Adrenal gland (tissue), 12 donors: ENCODE measurements around the gene MTMR4. TPM values are rescaled to one million over a fixed set of nuclear protein-coding genes. Genes with fewer than 3 reads are reported as not detected.
A peak's percentile ranks its signal among the peaks of the same experiment; 100 is the strongest.
"Not testable (repeated sequence)": the region's sequence is repeated elsewhere in the genome, so short reads cannot be mapped to it uniquely, and the experiment has no call there.

Experiments
- DNase-seq, 7 donors: peaks; one replicate each; pipeline ENCODE4 v3.0.0-alpha.2; 2019 to 2020
- H3K27ac ChIP-seq, 5 donors: fragments of 200-600 bp; sonication (generic) in 4 of 5; 1 replicate in 3 of 5; 2 replicates in 2 of 5; pipeline versions ENCODE4 v1.5.1 to v1.8.0; 2016 to 2020; ENCODE audit warnings: mild to moderate bottlenecking in 1 of 5
- H3K27me3 ChIP-seq: fragments of 200-600 bp; 2 replicates; pipeline ENCODE4 v1.8.0; 2021
- H3K36me3 ChIP-seq, 2 donors: fragments of 200-600 bp; replicated peaks in 1 of 2; 1 replicate in 1 of 2; 2 replicates in 1 of 2; pipeline versions ENCODE4 v1.5.1 to v1.8.0; 2018 to 2022
- H3K4me1 ChIP-seq, 2 donors: fragments of 200-600 bp; replicated peaks in 1 of 2; 1 replicate in 1 of 2; 2 replicates in 1 of 2; pipeline versions ENCODE4 v1.5.1 to v1.8.0; 2018 to 2021
- H3K4me3 ChIP-seq, 4 donors: fragments of 200-600 bp; sonication (generic) in 3 of 4; one replicate each; pipeline ENCODE4 v1.5.1; 2016 to 2018
- H3K9me3 ChIP-seq, 3 donors: fragments of 200-600 bp; sonication (generic) in 1 of 3; replicated peaks in 1 of 3; 1 replicate in 2 of 3; 2 replicates in 1 of 3; pipeline versions ENCODE4 v1.5.1 to v1.8.0; 2016 to 2021
- CTCF ChIP-seq, 6 experiments: fragments of 450-650 bp in 4 of 6; fragments of 200-600 bp in 2 of 6; sonication (generic) in 1 of 6; IDR thresholded peaks; 1 replicate in 5 of 6; 2 replicates in 1 of 6; pipeline versions ENCODE4 v1.5.1 to v1.8.0; 2016 to 2021; ENCODE audit warnings: antibody characterized with exemption in 6 of 6, mild to moderate bottlenecking in 2 of 6, moderate library complexity in 1 of 6
- POLR2A ChIP-seq, 2 donors: fragments of 450-650 bp; IDR thresholded peaks; one replicate each; pipeline ENCODE4 v1.6.1; 2017; ENCODE audit warnings: antibody characterized with exemption in 2 of 2, mild to moderate bottlenecking in 2 of 2, moderate library complexity in 1 of 2
- WGBS, 4 donors: extraction: QIAGEN DNeasy Blood & Tissue Kit in 2 of 4; methylation state at CpG; one replicate each; pipeline versions ENCODE4 v1.1.5 to v1.1.7; 2013 to 2017; 5-methylcytosine and 5-hydroxymethylcytosine counted together
- intact Hi-C, 2 donors: fragments of 100-400 bp; cut with DNase I; formaldehyde crosslinking; loops; one replicate each; pipeline versions ENCODE4 v1.14.1 to v1.15.0; 2022 to 2023
- polyA plus RNA-seq, 3 donors: library from polyadenylated mRNA; stranded (reverse); fragments of 200-250 nt in 2 of 3; fragments of 350-450 nt in 1 of 3; fragmentation: Illumina TruSeq in 1 of 3; extraction: RNeasy Lipid Tissue Mini Kit (QIAGEN cat#74804) in 1 of 3; gene quantifications; one replicate each; pipeline ENCODE4 v1.2.3, GENCODE V29; 2013 to 2014
- total RNA-seq, 9 donors: library from RNA; depleted of rRNA in 4 of 9; stranded (reverse); fragments of >200 nt in 4 of 9; fragments of 120-200 nt in 1 of 9; fragmentation: NEBNext Ultra II Directional in 1 of 9; extraction: Animal tissue kit (Norgen Biotek cat#: 25700) in 1 of 9; gene quantifications; one replicate each; pipeline versions ENCODE4 v1.1.0 to v1.2.4, GENCODE V29; 2013 to 2023
- donor health status: healthy with polysubstance abuse.
- donor health status: Bipolar disorder and iron deficiency.
- donor health status: DM: yes; HTN: yes; CAD: no.
- donor health status: DM: no; HTN: no; CAD: no.
- donor health status: DM: no; HTN: no; CAD: no.
- donor health status: DM: yes; HTN: yes; CAD: no.

Gene MTMR4
- total and polyA plus RNA-seq, 12 donors: 11.4 to 85.2 (median 42.8) TPM

GRCh38 chr17:58503866-58504265, 10.6 kb downstream of the MTMR4 start:
- 89 to 97% (median 90%) methylated on average over 7 to 8 of the region's 8 CpGs for WGBS, 4 donors

GRCh38 chr17:58503134-58503533, 11.3 kb downstream of the MTMR4 start:
- Histone ChIP-seq H3K36me3 (peaks cover 0 to 82% of the 10 kb centered on the region in 2 donors), H3K27ac (peak overlapping the region in 1 of 5 donors; percentile 17)
- H3K4me1 ChIP-seq, H3K9me3 ChIP-seq, H3K27me3 ChIP-seq, intact Hi-C loops, H3K4me3 ChIP-seq: not testable (repeated sequence)
- 57 to 67% (median 65%) methylated on average over 6 of the region's 6 CpGs for WGBS, 4 donors
- DNase-seq: peak in 3 of 7 donors; percentile 39 to 60 (median 57)

More at GRCh38 chr17:58503866-58504265, 10.6 kb downstream of the MTMR4 start:
- TF ChIP-seq POLR2A (IDR thresholded peaks at IDR 0.05) (no peak), CTCF (IDR thresholded peaks at IDR 0.05) (no peak)
- Histone ChIP-seq H3K27ac (no peak overlapping the region), H3K36me3 (peaks cover 0 to 89% of the 10 kb centered on the region in 2 donors), H3K27me3 (no peaks in the 10 kb centered on the region), H3K9me3 (no peaks in the 10 kb centered on the region), H3K4me3 (no peak overlapping the region), H3K4me1 (peaks cover 0 to 6% of the 10 kb centered on the region in 2 donors)
- intact Hi-C loops: no loop called here
- peak in 1 of 7 donors; percentile 31 for DNase-seq

GRCh38 chr17:58501451-58501850, 13.0 kb downstream of the MTMR4 start:
- Histone ChIP-seq H3K9me3 (no peaks in the 10 kb centered on the region), H3K27me3 (no peaks in the 10 kb centered on the region), H3K4me3 (no peak overlapping the region), H3K27ac (no peak overlapping the region), H3K4me1 (no peaks in the 10 kb centered on the region), H3K36me3 (peaks cover 0 to 81% of the 10 kb centered on the region in 2 donors)
- TF ChIP-seq CTCF (IDR thresholded peaks at IDR 0.05) (no peak), POLR2A (IDR thresholded peaks at IDR 0.05) (no peak)
- WGBS, 4 donors: 89 to 94% (median 91%) methylated on average over 7 of the region's 7 CpGs
- intact Hi-C loops: no loop called here
- no peak for DNase-seq

GRCh38 chr17:58498177-58498828, 16.1 kb downstream of the MTMR4 start:
- intact Hi-C loops: no loop called here
- peaks cover 0 to 82% of the 10 kb centered on the region in 2 donors for H3K36me3 ChIP-seq

More at GRCh38 chr17:58498177-58498828, 16.1 kb downstream of the MTMR4 start:
- Histone ChIP-seq H3K9me3 (no peaks in the 10 kb centered on the region), H3K4me1 (no peaks in the 10 kb centered on the region), H3K27me3 (no peaks in the 10 kb centered on the region), H3K4me3 (no peak overlapping the region), H3K27ac (no peak overlapping the region)
- no peak for TF ChIP-seq POLR2A (IDR thresholded peaks at IDR 0.05)
- TF ChIP-seq CTCF (IDR thresholded peaks at IDR 0.05): no peak
- DNase-seq: no peak
- WGBS, 4 donors: 91 to 97% (median 94%) methylated on average over 5 to 6 of the region's 6 CpGs
